K562 (cell line): ENCODE measurements around the gene TLCD4. TPM values are rescaled to one million over a fixed set of nuclear protein-coding genes. Genes with fewer than 3 reads are reported as not detected.
A peak's percentile ranks its signal among the peaks of the same experiment; 100 is the strongest.

Experiments used
- ATF1 ChIP-seq, 2 experiments: fragments of 450-650 bp in 1 of 2; IDR thresholded peaks; 2 replicates each; pipeline ENCODE4 v1.6.1; 2016; ENCODE audit warnings: missing compliant biosample characterization in 1 of 2, missing genetic modification characterization in 1 of 2
- BHLHE40 ChIP-seq: IDR thresholded peaks from 2 replicates; pipeline ENCODE4 v1.6.1; 2011; ENCODE audit warnings: low read length, improper control_type of control experiment
- CBX3 ChIP-seq, 2 experiments: IDR thresholded peaks; 1 replicate in 1 of 2; 2 replicates in 1 of 2; pipeline ENCODE4 v1.6.1; 2012; ENCODE audit warnings: inconsistent platforms in 2 of 2, low read length in 2 of 2, borderline replicate concordance in 1 of 2, control low read depth in 1 of 2
- DPF2 ChIP-seq: fragments of 450-650 bp; IDR thresholded peaks from 2 replicates; pipeline ENCODE4 v1.6.1; 2016
- EP400 ChIP-seq: fragments of 450-650 bp; IDR thresholded peaks from 2 replicates; pipeline ENCODE4 v1.6.1; 2017; ENCODE audit warnings: antibody characterized with exemption, mild to moderate bottlenecking, moderate library complexity
- ERF ChIP-seq: fragments of 450-650 bp; formaldehyde crosslinking; IDR thresholded peaks from 2 replicates; pipeline ENCODE4 v1.4.0; 2020; ENCODE audit warnings: mild to moderate bottlenecking, mixed read lengths
- GABPA ChIP-seq: fragments of 200-800 bp; sonication (Bioruptor generic); conservative IDR thresholded peaks from 2 replicates; pipeline ENCODE4 v1.6.1; 2016; ENCODE audit warnings: low read depth, missing genetic modification characterization, missing compliant biosample characterization
- HMG20A ChIP-seq: fragments of 450-650 bp; formaldehyde crosslinking; conservative IDR thresholded peaks from 2 replicates; pipeline ENCODE4 v1.4.0; 2020; ENCODE audit warnings: mild to moderate bottlenecking, mixed read lengths
- LARP7 ChIP-seq: fragments of 450-650 bp; IDR thresholded peaks from 2 replicates; pipeline ENCODE4 v1.6.1; 2016
- NFATC3 ChIP-seq: fragments of 450-650 bp; IDR thresholded peaks from 2 replicates; pipeline ENCODE4 v1.6.1; 2017; ENCODE audit warnings: mild to moderate bottlenecking
- NR2C2 ChIP-seq, 2 experiments: fragments of 200-800 bp in 1 of 2; sonication (Bioruptor generic) in 1 of 2; sonication (generic) in 1 of 2; formaldehyde crosslinking in 1 of 2; IDR thresholded peaks; 2 replicates each; pipeline versions ENCODE4 v1.6.1 to v1.8.0; 2016 to 2022; ENCODE audit warnings: mild to moderate bottlenecking in 1 of 2, missing compliant biosample characterization in 1 of 2, missing genetic modification characterization in 1 of 2, missing genetic modification reagents in 1 of 2
- PHF20 ChIP-seq: fragments of 450-650 bp; IDR thresholded peaks from 2 replicates; pipeline ENCODE4 v1.6.1; 2018; ENCODE audit not compliant: partially characterized antibody
- RBM34 ChIP-seq: fragments of 200-400 bp; formaldehyde crosslinking; IDR thresholded peaks from 2 replicates; pipeline ENCODE4 v1.6.1; 2018; ENCODE audit warnings: low read length, borderline replicate concordance; ENCODE audit not compliant: insufficient read depth
- SLC30A9 ChIP-seq: fragments of 250-450 bp; sonication (Bioruptor Pico); IDR thresholded peaks from 2 replicates; pipeline ENCODE4 v1.8.0; 2022; ENCODE audit warnings: mild to moderate bottlenecking, moderate library complexity
- SPI1 ChIP-seq: IDR thresholded peaks from 2 replicates; pipeline ENCODE4 v1.6.1; 2011; ENCODE audit warnings: low read depth, low read length, control low read depth, borderline replicate concordance
- SRSF9 ChIP-seq: fragments of 200-400 bp; formaldehyde crosslinking; IDR thresholded peaks from 2 replicates; pipeline ENCODE4 v1.6.1; 2017; ENCODE audit warnings: low read depth, low read length, borderline replicate concordance
- TAL1 ChIP-seq: fragments of 450-650 bp; IDR thresholded peaks from 2 replicates; pipeline ENCODE4 v1.6.1; 2016; ENCODE audit warnings: mild to moderate bottlenecking
- TSHZ1 ChIP-seq: fragments of 250-450 bp; sonication (Bioruptor Pico); IDR thresholded peaks from 2 replicates; pipeline ENCODE4 v1.4.0; 2020; ENCODE audit warnings: mild to moderate bottlenecking, moderate library complexity
- XRCC4 ChIP-seq: IDR thresholded peaks from one replicate; pipeline ENCODE4 v1.6.1; 2011; ENCODE audit not compliant: insufficient read depth, insufficient read length; ENCODE audit errors: extremely low read depth
- ZFP1 ChIP-seq: fragments of 450-650 bp; formaldehyde crosslinking; IDR thresholded peaks from 2 replicates; pipeline ENCODE4 v1.4.0; 2020; ENCODE audit warnings: mild to moderate bottlenecking, mixed read lengths
- ZKSCAN1 ChIP-seq: fragments of 150-350 bp; IDR thresholded peaks from 2 replicates; pipeline ENCODE4 v1.6.1; 2016; ENCODE audit warnings: low read depth, low read length
- ZNF232 ChIP-seq: sonication (generic); formaldehyde crosslinking; IDR thresholded peaks from 2 replicates; pipeline ENCODE4 v1.8.0; 2022; ENCODE audit warnings: mild to moderate bottlenecking, missing genetic modification reagents
- ZNF354B ChIP-seq: fragments of 250-450 bp; sonication (Bioruptor Pico); IDR thresholded peaks from 2 replicates; pipeline ENCODE4 v1.4.0; 2020
- ZZZ3 ChIP-seq: fragments of 450-650 bp; IDR thresholded peaks from 2 replicates; pipeline ENCODE4 v1.6.1; 2016; ENCODE audit warnings: antibody characterized with exemption, mild to moderate bottlenecking, moderate library complexity
- polyA plus RNA-seq, 8 experiments: library from polyadenylated mRNA; depleted of rRNA in 4 of 8; stranded (reverse) in 5 of 8; unstranded in 3 of 8; fragments of >200 nt; fragmentation: Nextera tagmentation in 2 of 8; fragmentation: Illumina TruSeq in 1 of 8; extraction: Ambion mirVana in 2 of 8; extraction: Trizol in 1 of 8; gene quantifications; 2 replicates each; pipeline versions ENCODE4 v1.2.1 to v1.2.3, GENCODE V29; 2011 to 2014; ENCODE audit warnings: inconsistent platforms in 1 of 8, missing spikeins in 1 of 8
- total RNA-seq, 7 experiments: library from RNA; depleted of rRNA in 6 of 7; stranded (reverse); fragments of >200 nt in 6 of 7; fragmentation: Illumina TruSeq in 2 of 7; extraction: Trizol in 2 of 7; gene quantifications; 2 replicates each; pipeline versions ENCODE4 v1.2.1 to v1.2.3, GENCODE V29; 2011 to 2021; ENCODE audit warnings: low replicate concordance in 1 of 7
- TF ChIP-seq, protein P1 (sequence below): fragments of 250-450 bp; sonication (Bioruptor Pico); IDR thresholded peaks from 2 replicates; pipeline ENCODE4 v1.5.1; 2021; ENCODE audit warnings: mild to moderate bottlenecking
- TF ChIP-seq, protein P2 (sequence below): sonication (generic); formaldehyde crosslinking; IDR thresholded peaks from 2 replicates; pipeline ENCODE4 v1.8.0; 2022; ENCODE audit warnings: mild to moderate bottlenecking, missing genetic modification reagents

TLCD4 gene
- total and polyA plus RNA-seq, 9 of the 15 experiments (the other 6 are each of a cell fraction or from before 2014, with no cell fraction given) = 3.5 to 19.8 (median 7.6) TPM

GRCh38 chr1:95085376-95085775 is 31.8 kb upstream of the TLCD4 start (continued):
- TF ChIP-seq XRCC4 (no peak), ZKSCAN1 (no peak), NR2C2 (CRISPR knock-in tag; IDR thresholded peaks at IDR 0.05) (no peak), NR2C2 (tag; IDR thresholded peaks at IDR 0.05) (no peak), SLC30A9 (CRISPR knock-in tag) (no peak), HMG20A (CRISPR knock-in tag) (no peak), LARP7 (no peak), ATF1 (CRISPR knock-in tag; IDR thresholded peaks at IDR 0.05) (no peak), ATF1 (tag; IDR thresholded peaks at IDR 0.05) (no peak), ZZZ3 (no peak), ERF (CRISPR knock-in tag) (no peak), PHF20 (no peak), SRSF9 (no peak), ZNF354B (CRISPR knock-in tag) (no peak), ZNF232 (CRISPR knock-in tag) (no peak), BHLHE40 (no peak), NFATC3 (no peak), CBX3 (IDR thresholded peaks at IDR 0.05; ENCODE audit: borderline replicate concordance in 1 of 2, low read length in 2 of 2) (peak in 1 of 2 experiments; percentile 47; a peak in 1 of 3 replicates), TSHZ1 (CRISPR knock-in tag) (no peak), RBM34 (no peak), TAL1 (peak; percentile 92), DPF2 (peak; percentile 93), EP400 (no peak; the same call in 1 of the 2 replicates), SPI1 (no peak), GABPA (tag) (no peak), ZFP1 (no peak)
- TF ChIP-seq, protein P1, sequence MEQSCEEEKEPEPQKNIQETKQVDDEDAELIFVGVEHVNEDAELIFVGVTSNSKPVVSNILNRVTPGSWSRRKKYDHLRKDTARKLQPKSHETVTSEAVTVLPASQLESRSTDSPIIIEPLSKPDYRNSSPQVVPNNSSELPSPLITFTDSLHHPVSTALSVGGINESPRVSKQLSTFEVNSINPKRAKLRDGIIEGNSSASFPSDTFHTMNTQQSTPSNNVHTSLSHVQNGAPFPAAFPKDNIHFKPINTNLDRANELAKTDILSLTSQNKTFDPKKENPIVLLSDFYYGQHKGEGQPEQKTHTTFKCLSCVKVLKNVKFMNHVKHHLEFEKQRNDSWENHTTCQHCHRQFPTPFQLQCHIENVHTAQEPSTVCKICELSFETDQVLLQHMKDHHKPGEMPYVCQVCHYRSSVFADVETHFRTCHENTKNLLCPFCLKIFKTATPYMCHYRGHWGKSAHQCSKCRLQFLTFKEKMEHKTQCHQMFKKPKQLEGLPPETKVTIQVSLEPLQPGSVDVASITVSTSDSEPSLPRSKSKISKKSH (CRISPR knock-in tag) = no peak
- TF ChIP-seq, protein P2, sequence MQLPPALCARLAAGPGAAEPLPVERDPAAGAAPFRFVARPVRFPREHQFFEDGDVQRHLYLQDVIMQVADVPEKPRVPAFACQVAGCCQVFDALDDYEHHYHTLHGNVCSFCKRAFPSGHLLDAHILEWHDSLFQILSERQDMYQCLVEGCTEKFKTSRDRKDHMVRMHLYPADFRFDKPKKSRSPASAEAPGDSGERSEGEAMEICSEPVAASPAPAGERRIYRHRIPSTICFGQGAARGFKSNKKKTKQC (CRISPR knock-in tag) = no peak
